Mesothelial cell of epicardium (in vitro differentiated cells): ENCODE results near the gene POLRMT. TPM values are rescaled to one million over a fixed set of nuclear protein-coding genes. Genes with fewer than 3 reads are reported as not detected.
"Not testable (repeated sequence)": the region's sequence is repeated elsewhere in the genome, so short reads cannot be mapped to it uniquely, and the experiment has no call there.

Source experiments
- DNase-seq, 2 experiments: peaks; one replicate each; pipeline ENCODE4 v3.0.0; 2021; ENCODE audit warnings: low spot score in 2 of 2; ENCODE audit not compliant: unreplicated experiment in 2 of 2
- H3K27ac Mint-ChIP-seq: 2 replicates; pipeline ENCODE4 v1.8.0; 2021; ENCODE audit warnings: mixed read lengths
- H3K27me3 Mint-ChIP-seq: 2 replicates; pipeline ENCODE4 v1.8.0; 2021; ENCODE audit warnings: low read depth, mixed read lengths
- H3K36me3 Mint-ChIP-seq: 2 replicates; pipeline ENCODE4 v1.8.0; 2021; ENCODE audit warnings: mixed read lengths
- H3K4me1 Mint-ChIP-seq: 2 replicates; pipeline ENCODE4 v1.8.0; 2021; ENCODE audit warnings: mixed read lengths
- H3K4me3 Mint-ChIP-seq: 2 replicates; pipeline ENCODE4 v1.8.0; 2021; ENCODE audit warnings: mild to moderate bottlenecking, moderate library complexity, mixed read lengths
- H3K9me3 Mint-ChIP-seq: 2 replicates; pipeline ENCODE4 v1.8.0; 2021; ENCODE audit warnings: mixed read lengths
- CTCF ChIP-seq: fragments of 200-600 bp; sonication (generic); IDR thresholded peaks from one replicate; pipeline ENCODE4 v1.5.0; 2021; ENCODE audit warnings: antibody characterized with exemption; ENCODE audit not compliant: unreplicated experiment
- total RNA-seq: library from RNA; stranded (reverse); gene quantifications from 3 replicates; pipeline ENCODE4 v1.2.1, GENCODE V29; 2021

Gene POLRMT
- total RNA-seq, 1 donor from 2014 or later: 56.4 TPM

- peak overlapping the region; percentile 62 for H3K4me3 Mint-ChIP-seq
- no peak for TF ChIP-seq CTCF
- peak overlapping the region; percentile 83 for H3K27ac Mint-ChIP-seq
- no peaks in the 10 kb centered on the region for H3K9me3 Mint-ChIP-seq
- H3K36me3 Mint-ChIP-seq: no peaks in the 10 kb centered on the region
- H3K4me1 Mint-ChIP-seq: peaks cover 25% of the 10 kb centered on the region
- DNase-seq: no peak
- no peaks in the 10 kb centered on the region for H3K27me3 Mint-ChIP-seq
These were observed 42.6 kb upstream of the POLRMT start for GRCh38 chr19:676007-676338.

- no peak for DNase-seq
- Mint-ChIP-seq H3K4me1 (peaks cover 25% of the 10 kb centered on the region), H3K36me3 (no peaks in the 10 kb centered on the region), H3K27ac (no peak overlapping the region), H3K9me3 (no peaks in the 10 kb centered on the region), H3K4me3 (no peak overlapping the region), H3K27me3 (no peaks in the 10 kb centered on the region)
- TF ChIP-seq CTCF: no peak
These were observed 41.2 kb upstream of the POLRMT start for GRCh38 chr19:674282-675151.

GRCh38 chr19:670609-671075 lies 37.3 kb upstream of the POLRMT start:
- no peak overlapping the region for H3K27ac Mint-ChIP-seq
- no peak for DNase-seq
- peaks cover 10% of the 10 kb centered on the region for H3K9me3 Mint-ChIP-seq
- no peak overlapping the region for H3K4me3 Mint-ChIP-seq
- peak; percentile 26 for TF ChIP-seq CTCF
- H3K4me1 Mint-ChIP-seq: peaks cover 6% of the 10 kb centered on the region
- H3K27me3 Mint-ChIP-seq: no peaks in the 10 kb centered on the region
- peaks cover 2% of the 10 kb centered on the region for H3K36me3 Mint-ChIP-seq

- H3K36me3 Mint-ChIP-seq, H3K4me3 Mint-ChIP-seq, H3K27me3 Mint-ChIP-seq, H3K9me3 Mint-ChIP-seq, H3K27ac Mint-ChIP-seq, DNase-seq, H3K4me1 Mint-ChIP-seq: not testable (repeated sequence)
These were observed 35.5 kb upstream of the POLRMT start for GRCh38 chr19:668675-669434.

- DNase-seq, H3K27me3 Mint-ChIP-seq, H3K4me1 Mint-ChIP-seq, H3K4me3 Mint-ChIP-seq, H3K9me3 Mint-ChIP-seq, H3K36me3 Mint-ChIP-seq, H3K27ac Mint-ChIP-seq: not testable (repeated sequence)
These were observed 33.7 kb upstream of the POLRMT start for GRCh38 chr19:666985-667573.

- Mint-ChIP-seq H3K4me3 (peak overlapping the region; percentile 60), H3K36me3 (peaks cover 2% of the 10 kb centered on the region), H3K27ac (peak overlapping the region; percentile 43), H3K27me3 (no peaks in the 10 kb centered on the region), H3K4me1 (peaks cover 25% of the 10 kb centered on the region), H3K9me3 (peaks cover 10% of the 10 kb centered on the region)
- TF ChIP-seq CTCF: peak; percentile 94
- DNase-seq: peak; percentile 78 to 95
These were observed 31.6 kb upstream of the POLRMT start for GRCh38 chr19:664913-665443.
